ENCODE results near the gene EMILIN3.
A peak's percentile ranks its signal among the peaks of the same experiment; 100 is the strongest.

Gene EMILIN3

GRCh38 chr20:41366546-41367392, at the start of gene EMILIN3:
EMILIN3 (minus strand) TSS chr20:41366818; CDS start chr20:41366634, 184 bp downstream.
- H3K4me3 Mint-ChIP-seq, result peak within 1 kb of the TSS; percentile 44 to 69
- peaks cover 55% of the 10 kb centered on the region for H3K27me3 Mint-ChIP-seq
- no peak for DNase-seq
- peaks cover 6 to 9% of the 10 kb centered on the region in 2 donors for H3K9me3 Mint-ChIP-seq
- peak within 1 kb of the TSS in 1 of 2 donors; percentile 42 for H3K27ac Mint-ChIP-seq
- ATAC-seq, result peak; percentile 18
- H3K4me1 Mint-ChIP-seq, result peaks cover 14% of the 10 kb centered on the region

DNA sequence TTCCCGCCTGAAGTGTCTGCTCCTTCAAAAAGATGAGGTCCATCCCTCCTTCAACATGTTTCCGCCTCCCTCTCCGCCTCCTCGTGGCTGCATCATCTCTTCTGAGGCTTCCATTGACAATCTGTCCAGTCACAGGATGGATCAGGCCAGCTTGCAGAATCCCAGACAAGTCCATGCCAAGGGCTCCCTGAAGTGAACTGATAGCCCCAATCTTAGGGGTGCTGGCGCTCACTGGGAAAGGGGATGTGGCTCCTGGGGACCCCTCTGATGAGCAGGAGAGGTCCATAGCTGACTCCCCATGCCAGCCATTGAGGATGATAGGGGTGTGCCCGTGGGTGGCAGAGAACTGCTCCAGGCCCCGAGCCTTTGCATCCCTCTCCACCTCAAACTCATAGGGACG, 48.6 kb upstream of the EMILIN3 start:
- Mint-ChIP-seq H3K9me3 (no peaks in the 10 kb centered on the region), H3K27ac (no peak overlapping the region), H3K4me3 (no peak overlapping the region), H3K4me1 (peaks cover 8% of the 10 kb centered on the region), H3K27me3 (no peaks in the 10 kb centered on the region)
- no peak for DNase-seq
- ATAC-seq, result no peak

GRCh38 chr20:41413169-41413568, 46.6 kb upstream of the EMILIN3 start:
- Mint-ChIP-seq H3K4me1 (peaks cover 20% of the 10 kb centered on the region), H3K9me3 (no peaks in the 10 kb centered on the region), H3K4me3 (no peak overlapping the region), H3K27me3 (no peaks in the 10 kb centered on the region), H3K27ac (peak overlapping the region in 1 of 2 donors; percentile 9)
- DNase-seq (no peak), ATAC-seq (no peak)

GRCh38 chr20:41412324-41413120, 45.9 kb upstream of the EMILIN3 start:
- peaks cover 20% of the 10 kb centered on the region for H3K4me1 Mint-ChIP-seq
- no peak for DNase-seq
- H3K4me3 Mint-ChIP-seq, result no peak overlapping the region
- H3K27me3 Mint-ChIP-seq, result no peaks in the 10 kb centered on the region
- H3K9me3 Mint-ChIP-seq, result no peaks in the 10 kb centered on the region
- peak overlapping the region; percentile 9 to 64 for H3K27ac Mint-ChIP-seq
- ATAC-seq, result no peak

DNA sequence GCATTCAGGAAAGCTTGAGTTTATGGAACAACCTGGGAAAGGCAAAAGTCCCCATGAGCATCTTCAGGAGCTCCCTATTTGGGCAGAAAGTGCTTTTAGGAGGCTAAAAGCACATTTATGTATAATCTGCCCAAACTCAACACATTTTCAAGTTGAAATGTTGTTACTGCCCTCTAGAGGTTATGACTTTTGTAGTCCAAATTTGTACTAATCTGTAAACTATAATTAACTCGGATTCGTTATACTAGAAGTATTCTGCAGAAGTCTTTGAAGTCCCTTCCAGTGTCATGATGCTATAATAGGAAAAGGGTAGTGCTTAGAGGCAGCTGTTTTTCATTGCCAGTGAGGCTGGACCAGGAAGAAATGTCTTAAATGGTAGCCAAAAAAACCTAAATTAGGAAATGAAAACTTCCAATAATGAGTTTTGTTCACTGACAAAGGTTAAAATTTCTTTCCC, 44.8 kb upstream of the EMILIN3 start:
- no peak for ATAC-seq
- Mint-ChIP-seq H3K4me3 (no peak overlapping the region), H3K4me1 (peaks cover 23% of the 10 kb centered on the region), H3K27me3 (no peaks in the 10 kb centered on the region), H3K27ac (no peak overlapping the region), H3K9me3 (no peaks in the 10 kb centered on the region)
- DNase-seq, result no peak

DNA sequence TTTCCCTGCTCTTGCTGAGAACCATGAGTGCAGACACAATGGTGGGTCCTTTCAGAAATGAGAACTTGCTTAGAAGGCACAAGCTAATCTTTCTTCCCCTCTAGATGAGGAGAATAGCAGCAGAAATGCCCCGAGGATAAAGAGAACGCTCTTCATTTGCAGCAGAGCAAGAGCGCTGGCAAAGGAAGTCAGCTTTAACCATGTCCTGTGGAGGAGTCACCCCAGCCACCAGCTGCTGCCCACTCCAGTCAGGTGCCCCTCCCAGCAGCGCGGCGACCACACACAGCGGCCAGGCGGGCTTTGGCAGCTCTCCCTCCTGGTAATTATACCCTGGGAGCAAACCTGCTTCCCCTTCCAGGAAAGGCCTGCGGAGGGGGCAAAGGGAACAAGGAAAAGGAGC, 42.4 kb upstream of the EMILIN3 start:
- no peak overlapping the region for H3K4me3 Mint-ChIP-seq
- no peaks in the 10 kb centered on the region for H3K27me3 Mint-ChIP-seq
- no peaks in the 10 kb centered on the region for H3K9me3 Mint-ChIP-seq
- peaks cover 23% of the 10 kb centered on the region for H3K4me1 Mint-ChIP-seq
- H3K27ac Mint-ChIP-seq, result peak overlapping the region in 1 of 2 donors; percentile 68
- DNase-seq, result no peak
- no peak for ATAC-seq

DNA sequence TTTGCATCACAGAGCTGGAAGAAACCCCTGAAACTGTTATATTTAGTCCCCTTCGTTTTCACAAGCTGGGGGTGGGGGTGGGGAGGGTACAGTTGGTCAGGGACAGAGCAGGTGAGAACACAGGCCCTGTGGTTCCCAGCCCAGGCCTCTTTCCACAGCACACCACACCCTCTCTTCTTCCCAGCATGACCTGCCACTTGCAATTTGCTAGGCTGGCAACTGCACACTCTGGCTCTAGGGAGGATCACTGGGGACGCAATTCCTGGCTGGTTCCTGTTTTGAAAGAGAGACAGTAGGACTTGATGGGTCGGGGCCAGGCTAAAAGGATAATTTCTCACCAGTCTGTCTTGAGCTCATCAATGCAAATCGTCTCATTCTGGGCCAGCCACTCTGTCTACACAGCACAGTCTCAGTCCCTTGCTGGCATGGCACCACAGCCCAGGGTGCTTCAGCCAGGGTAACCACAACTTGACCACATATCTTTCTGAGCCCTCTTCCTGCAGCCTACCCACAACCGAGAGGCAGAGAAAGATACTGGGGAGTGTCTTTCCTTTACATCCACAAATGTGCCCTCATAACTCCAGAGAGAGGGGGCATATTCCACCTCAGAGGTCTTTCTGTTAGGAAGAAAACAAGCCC, 41.7 kb upstream of the EMILIN3 start:
- no peaks in the 10 kb centered on the region for H3K9me3 Mint-ChIP-seq
- no peak overlapping the region for H3K4me3 Mint-ChIP-seq
- H3K27me3 Mint-ChIP-seq, result no peaks in the 10 kb centered on the region
- peak overlapping the region in 1 of 2 donors; percentile 57 for H3K27ac Mint-ChIP-seq
- DNase-seq (peak in 1 of 2 donors; percentile 33), ATAC-seq (peak; percentile 94)
- peaks cover 23% of the 10 kb centered on the region for H3K4me1 Mint-ChIP-seq

DNA sequence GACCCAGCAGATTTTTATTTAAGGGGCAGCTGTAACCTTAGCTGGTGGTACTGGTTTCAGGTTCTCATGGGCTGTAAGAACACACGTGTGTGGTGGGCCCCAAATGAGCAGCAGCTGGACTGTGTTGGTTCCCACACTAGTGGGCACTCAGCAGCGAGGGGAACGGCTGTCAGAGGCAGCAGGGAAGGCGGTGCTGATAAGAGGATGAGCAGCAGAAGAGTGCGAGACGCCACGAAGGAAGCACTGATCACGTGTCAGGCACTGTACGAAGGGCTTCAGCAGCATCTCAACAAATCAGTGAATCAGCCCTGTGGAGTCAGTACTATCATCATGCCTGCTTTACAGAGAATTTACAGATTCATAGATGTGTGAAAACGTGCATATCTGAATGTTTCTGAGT, 41.0 kb upstream of the EMILIN3 start:
- no peak overlapping the region for H3K4me3 Mint-ChIP-seq
- DNase-seq (no peak), ATAC-seq (no peak)
- H3K9me3 Mint-ChIP-seq, result no peaks in the 10 kb centered on the region
- no peak overlapping the region for H3K27ac Mint-ChIP-seq
- H3K27me3 Mint-ChIP-seq, result no peaks in the 10 kb centered on the region
- peaks cover 23% of the 10 kb centered on the region for H3K4me1 Mint-ChIP-seq

DNA sequence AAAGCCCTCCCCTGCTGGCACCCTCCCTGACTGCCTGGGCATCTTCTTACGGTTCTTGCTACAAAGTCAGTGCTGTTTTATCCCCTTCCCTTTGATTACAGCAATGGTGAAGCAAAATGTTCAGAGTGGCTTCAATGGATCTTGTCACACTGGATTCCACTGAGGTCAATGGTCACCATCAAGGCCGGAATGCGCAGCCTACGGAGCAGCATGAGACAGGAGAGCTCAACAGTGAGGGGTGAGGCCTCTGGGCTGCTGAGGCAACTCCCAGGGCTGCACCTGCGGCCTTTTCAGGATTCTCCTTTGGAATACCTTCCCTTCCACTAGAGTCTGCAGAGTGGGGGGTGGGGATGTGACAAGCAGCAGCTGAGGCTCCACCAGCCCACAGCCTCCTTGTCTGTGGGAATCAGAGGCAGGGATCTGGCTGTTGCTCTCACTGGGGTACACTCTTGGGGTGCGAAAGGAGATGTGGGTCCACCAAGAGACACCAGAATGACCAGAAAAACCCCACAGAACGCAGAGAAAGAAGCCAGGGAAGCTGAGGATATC, 40.4 kb upstream of the EMILIN3 start:
- peaks cover 23% of the 10 kb centered on the region for H3K4me1 Mint-ChIP-seq
- no peaks in the 10 kb centered on the region for H3K27me3 Mint-ChIP-seq
- no peak for ATAC-seq
- H3K27ac Mint-ChIP-seq, result peak overlapping the region in 1 of 2 donors; percentile 33
- H3K9me3 Mint-ChIP-seq, result no peaks in the 10 kb centered on the region
- no peak overlapping the region for H3K4me3 Mint-ChIP-seq
- no peak for DNase-seq

DNA sequence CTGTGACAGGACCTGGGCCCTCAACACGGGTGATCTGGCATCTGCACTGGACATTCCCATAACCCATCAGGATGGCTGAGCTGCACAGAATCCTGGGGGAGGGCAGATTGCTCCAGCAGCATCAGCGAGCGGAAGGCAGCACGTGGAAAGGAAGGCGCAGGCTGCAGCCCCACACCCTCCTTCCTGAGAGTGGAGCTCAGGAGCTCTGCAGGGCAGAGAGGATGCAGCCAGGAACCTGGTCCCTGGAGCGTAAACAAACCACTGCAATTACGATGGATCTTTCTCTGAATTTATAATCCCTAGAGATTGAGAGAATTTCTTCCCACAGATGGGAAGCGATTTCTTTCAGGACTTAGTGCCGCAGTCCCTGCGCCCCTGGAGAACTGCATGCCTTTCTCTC, 39.7 kb upstream of the EMILIN3 start:
- ATAC-seq (no peak), DNase-seq (no peak)
- Mint-ChIP-seq H3K4me1 (peaks cover 23% of the 10 kb centered on the region), H3K9me3 (no peaks in the 10 kb centered on the region), H3K27me3 (no peaks in the 10 kb centered on the region), H3K4me3 (no peak overlapping the region), H3K27ac (no peak overlapping the region)

DNA sequence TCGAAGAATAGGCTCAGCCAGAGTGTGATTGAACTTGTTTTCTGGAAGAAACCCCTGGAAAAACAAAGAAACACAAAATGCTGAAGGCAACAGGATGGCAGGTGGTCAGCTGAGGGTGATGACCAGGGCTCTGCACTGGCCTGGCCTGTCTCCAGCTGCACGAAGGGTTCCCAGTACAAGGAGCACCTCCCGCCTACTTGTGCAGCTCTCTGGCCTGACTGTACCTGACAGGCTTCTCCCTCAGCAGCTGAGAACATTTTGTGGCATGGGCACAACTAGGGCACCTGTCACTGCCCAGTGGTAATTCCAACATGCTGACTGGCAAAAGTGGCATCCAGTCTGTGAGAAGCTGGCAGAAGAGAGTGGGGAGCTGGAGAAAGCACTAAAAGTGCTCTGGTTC, 38.8 kb upstream of the EMILIN3 start:
- no peaks in the 10 kb centered on the region for H3K9me3 Mint-ChIP-seq
- DNase-seq (no peak), ATAC-seq (no peak)
- H3K27ac Mint-ChIP-seq, result no peak overlapping the region
- H3K27me3 Mint-ChIP-seq, result no peaks in the 10 kb centered on the region
- H3K4me1 Mint-ChIP-seq, result peaks cover 23% of the 10 kb centered on the region
- H3K4me3 Mint-ChIP-seq, result no peak overlapping the region

DNA sequence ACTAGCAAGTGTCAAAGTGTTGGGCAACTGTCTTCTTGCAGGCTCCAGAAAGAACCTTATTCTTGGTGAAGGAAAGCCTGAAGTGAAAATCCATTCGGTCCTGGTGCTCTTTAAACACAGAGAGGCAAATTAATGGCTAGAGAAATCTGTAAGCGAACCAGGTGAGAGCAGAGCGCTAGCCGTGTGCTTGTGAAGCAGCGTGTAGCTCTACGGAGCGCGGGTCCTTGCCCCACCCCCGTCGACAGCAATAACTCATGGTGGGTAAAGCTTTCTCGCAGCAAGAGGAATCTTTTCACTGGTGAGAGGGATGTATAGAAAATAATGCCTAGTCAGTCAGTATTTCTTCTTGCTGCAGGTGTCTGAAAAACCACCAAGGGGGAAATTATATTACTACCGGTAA, 37.0 kb upstream of the EMILIN3 start:
- Mint-ChIP-seq H3K4me3 (no peak overlapping the region), H3K27me3 (no peaks in the 10 kb centered on the region), H3K9me3 (no peaks in the 10 kb centered on the region), H3K27ac (peak overlapping the region in 1 of 2 donors; percentile 65), H3K4me1 (peaks cover 12% of the 10 kb centered on the region)
- ATAC-seq (no peak), DNase-seq (no peak)

DNA sequence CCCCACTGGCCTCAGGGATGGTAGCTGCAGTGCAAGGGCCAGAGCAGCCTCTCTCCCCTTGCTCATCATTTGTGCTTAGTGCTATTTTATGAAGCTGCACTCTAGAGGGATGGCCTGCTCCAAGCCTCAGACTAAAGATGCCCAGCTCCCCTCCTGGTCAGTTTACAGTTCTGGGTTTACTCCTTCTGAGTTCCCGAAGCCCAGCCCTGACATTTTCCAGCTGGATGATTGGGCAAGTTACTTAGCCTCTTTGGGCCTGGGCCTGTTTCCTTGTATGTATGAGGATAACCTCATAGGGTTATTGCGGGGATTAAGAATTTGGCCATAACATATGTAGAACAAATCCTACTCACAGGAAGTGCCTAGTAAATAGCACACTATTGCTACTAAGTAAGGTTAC, 31.8 kb upstream of the EMILIN3 start:
- no peaks in the 10 kb centered on the region for H3K4me1 Mint-ChIP-seq
- no peaks in the 10 kb centered on the region for H3K27me3 Mint-ChIP-seq
- DNase-seq, result no peak
- no peak overlapping the region for H3K4me3 Mint-ChIP-seq
- no peak overlapping the region for H3K27ac Mint-ChIP-seq
- no peaks in the 10 kb centered on the region for H3K9me3 Mint-ChIP-seq
- no peak for ATAC-seq

DNA sequence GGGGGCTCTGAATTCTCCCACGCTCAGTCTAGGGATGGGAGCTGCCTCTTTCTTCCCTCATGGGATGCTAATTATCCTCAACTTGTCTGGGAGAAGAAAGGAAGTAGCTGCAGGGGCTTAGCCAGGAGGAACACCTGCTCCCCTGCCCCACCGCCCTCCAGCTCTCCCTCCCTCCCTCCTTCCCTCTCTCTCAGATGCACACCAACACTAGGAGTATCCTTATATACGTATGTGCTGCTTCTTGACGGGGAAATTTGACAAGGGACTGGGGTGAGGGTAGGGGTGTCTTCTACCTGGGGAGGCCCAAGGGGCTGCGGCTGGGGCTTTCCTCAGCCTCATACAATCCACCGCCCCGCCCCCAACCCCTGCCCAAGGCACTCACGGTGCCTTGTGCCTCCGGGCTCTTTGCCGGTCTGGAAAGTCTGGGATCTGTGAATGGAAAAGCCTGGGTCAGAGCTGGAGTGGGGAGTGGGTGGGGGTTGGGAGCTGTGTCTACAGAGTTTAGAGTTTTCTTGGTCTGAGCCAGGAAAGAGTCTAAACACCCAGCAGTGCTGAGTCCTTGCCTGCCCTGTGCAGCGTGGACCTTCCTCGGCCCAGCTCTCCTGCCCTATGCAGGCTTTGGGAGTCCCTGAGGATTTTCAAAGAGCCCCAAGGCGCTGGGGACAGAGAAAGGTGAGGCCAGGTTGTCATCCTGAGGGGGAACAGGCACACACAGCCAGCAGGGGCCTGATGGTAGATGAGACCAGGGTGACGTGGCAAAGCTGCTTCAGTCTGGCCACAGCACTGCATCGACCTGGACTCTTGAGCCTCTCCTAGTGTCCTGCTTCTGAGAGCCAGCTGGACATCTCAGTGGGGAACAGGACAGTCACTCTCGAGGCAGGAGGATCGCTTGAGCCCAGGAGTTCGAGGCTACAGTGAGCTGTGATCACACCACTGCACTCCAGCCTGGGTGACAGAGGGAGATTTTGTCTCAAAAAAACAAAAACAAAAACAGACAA, 29.3 kb upstream of the EMILIN3 start:
- Mint-ChIP-seq H3K9me3 (no peaks in the 10 kb centered on the region), H3K4me3 (no peak overlapping the region), H3K4me1 (no peaks in the 10 kb centered on the region), H3K27ac (peak overlapping the region in 1 of 2 donors; percentile 24), H3K27me3 (no peaks in the 10 kb centered on the region)
- no peak for DNase-seq
- peak; percentile 42 for ATAC-seq

Data from stimulated activated naive CD8-positive, alpha-beta T cell treated with anti-CD3 and anti-CD28 coated beads, Interleukin-15, amount 100 ng/mL, for 72 hours (primary cell).